Right lobe of liver (tissue), 6 donors: ENCODE data around the gene GPR45. TPM values are rescaled to one million over a fixed set of nuclear protein-coding genes. Genes with fewer than 3 reads are reported as not detected.

ENCODE experiments used
- ATAC-seq, 4 donors: fragments of 200-7000 bp; cut with Tn5 transposase; one replicate each; pipeline ENCODE4 v1.9.1; 2020; ENCODE audit warnings: mild to moderate bottlenecking in 4 of 4, moderate library complexity in 4 of 4
- DNase-seq, 3 donors: peaks; one replicate each; pipeline ENCODE4 v3.0.0-alpha.2; 2020
- H3K27ac ChIP-seq, 3 donors: fragments of 200-600 bp; one replicate each; pipeline ENCODE4 v1.8.0; 2022
- H3K27me3 ChIP-seq, 2 donors: fragments of 200-600 bp; one replicate each; pipeline ENCODE4 v1.8.0; 2022
- H3K36me3 ChIP-seq, 4 donors: fragments of 200-600 bp; sonication (generic) in 1 of 4; one replicate each; pipeline versions ENCODE4 v1.5.1 to v1.8.0; 2017 to 2022; ENCODE audit warnings: control low read depth in 1 of 4
- H3K4me1 ChIP-seq, 4 donors: fragments of 200-600 bp; sonication (generic) in 1 of 4; one replicate each; pipeline versions ENCODE4 v1.5.1 to v1.8.0; 2017 to 2022; ENCODE audit warnings: control low read depth in 1 of 4
- H3K4me3 ChIP-seq, 3 donors: fragments of 200-600 bp; one replicate each; pipeline ENCODE4 v1.8.0; 2022
- H3K9me3 ChIP-seq, 4 donors: fragments of 200-600 bp; sonication (generic) in 1 of 4; one replicate each; pipeline versions ENCODE4 v1.5.1 to v1.8.0; 2017 to 2022; ENCODE audit warnings: control low read depth in 1 of 4
- CTCF ChIP-seq, 4 donors: fragments of 200-600 bp in 3 of 4; fragments of 450-650 bp in 1 of 4; IDR thresholded peaks; one replicate each; pipeline versions ENCODE4 v1.5.1 to v1.8.0; 2016 to 2022; ENCODE audit warnings: antibody characterized with exemption in 4 of 4, mild to moderate bottlenecking in 2 of 4
- POLR2A ChIP-seq: fragments of 450-650 bp; IDR thresholded peaks from one replicate; pipeline ENCODE4 v1.6.1; 2017; ENCODE audit warnings: antibody characterized with exemption, mild to moderate bottlenecking
- WGBS: methylation state at CpG from one replicate; pipeline ENCODE4 v1.1.6; 2018; ENCODE audit warnings: low coverage, low lambda C conversion rate; ENCODE audit not compliant: insufficient coverage; ENCODE audit errors: missing lambda C conversion rate; 5-methylcytosine and 5-hydroxymethylcytosine counted together
- intact Hi-C, 2 donors: fragments of 100-400 bp; cut with DNase I; formaldehyde crosslinking; loops; one replicate each; pipeline versions ENCODE4 v1.11.2 to v1.14.1; 2022
- total RNA-seq, 6 experiments: library from RNA; depleted of rRNA in 2 of 6; stranded (reverse); fragments of >200 nt in 2 of 6; fragmentation: NEBNext Ultra II Directional in 3 of 6; extraction: Animal tissue kit (Norgen Biotek cat#: 25700) in 3 of 6; gene quantifications; one replicate each; pipeline versions ENCODE4 v1.1.0 to v1.2.4, GENCODE V29; 2016 to 2023
- donor health status: DM: no; HTN: yes; CAD: no.
- donor health status: DM: no; HTN: no; CAD: no.
- donor health status: DM: no; HTN: no; CAD: no.
- donor health status: DM: no; HTN: yes; CAD: no.
- donor health status: DM: no; HTN: yes; CAD: no.

The GPR45 gene
- total RNA-seq, 6 experiments from 2014 or later, result not detected

- TF ChIP-seq CTCF (IDR thresholded peaks at IDR 0.05) (no peak), POLR2A (no peak)
- Histone ChIP-seq H3K27me3 (no peaks in the 10 kb centered on the region), H3K36me3 (peaks cover 0 to 72% (median 7%) of the 10 kb centered on the region in 4 donors), H3K4me1 (no peaks in the 10 kb centered on the region), H3K27ac (no peak overlapping the region), H3K9me3 (no peaks in the 10 kb centered on the region), H3K4me3 (no peak overlapping the region)
- DNase-seq (no peak), ATAC-seq (no peak)
- intact Hi-C loops, result no loop called here
- 74% methylated on average over 3 of the region's 9 CpGs for WGBS
Observed at GRCh38 chr2:105272176-105272575, 30.6 kb downstream of the GPR45 start.

GRCh38 chr2:105274046-105274445, 32.5 kb downstream of the GPR45 start:
- TF ChIP-seq POLR2A (no peak), CTCF (IDR thresholded peaks at IDR 0.05) (no peak)
- no peaks in the 10 kb centered on the region for H3K4me1 ChIP-seq
- H3K9me3 ChIP-seq, result no peaks in the 10 kb centered on the region
- no peak overlapping the region for H3K4me3 ChIP-seq
- peak in 1 of 3 donors; percentile 33 for DNase-seq
- ATAC-seq, result peak; percentile 59 to 92 (median 84)
- H3K27me3 ChIP-seq, result no peaks in the 10 kb centered on the region
- H3K36me3 ChIP-seq, result peaks cover 0 to 60% (median 6%) of the 10 kb centered on the region in 4 donors
- no peak overlapping the region for H3K27ac ChIP-seq
- 83% methylated on average over 3 of the region's 4 CpGs for WGBS
- intact Hi-C loops, result no loop called here

- Histone ChIP-seq H3K4me1 (no peaks in the 10 kb centered on the region), H3K9me3 (no peaks in the 10 kb centered on the region), H3K36me3 (peaks cover 0 to 50% (median 12%) of the 10 kb centered on the region in 4 donors), H3K27me3 (no peaks in the 10 kb centered on the region), H3K4me3 (no peak overlapping the region), H3K27ac (no peak overlapping the region)
- intact Hi-C loops, result no loop called here
- no peak for DNase-seq
- no peak for ATAC-seq
- 47% methylated on average over 5 of the region's 5 CpGs for WGBS
- no peak for TF ChIP-seq CTCF (IDR thresholded peaks at IDR 0.05)
- no peak for TF ChIP-seq POLR2A
Observed at GRCh38 chr2:105278654-105279053, 37.1 kb downstream of the GPR45 start.

- Histone ChIP-seq H3K27me3 (no peaks in the 10 kb centered on the region), H3K4me1 (no peaks in the 10 kb centered on the region), H3K4me3 (no peak overlapping the region), H3K36me3 (peaks cover 0 to 52% (median 12%) of the 10 kb centered on the region in 4 donors), H3K27ac (no peak overlapping the region), H3K9me3 (no peaks in the 10 kb centered on the region)
- no peak for TF ChIP-seq CTCF (IDR thresholded peaks at IDR 0.05)
- no peak for TF ChIP-seq POLR2A
- WGBS, result 100% methylated on average over 1 of the region's 1 CpG
- intact Hi-C loops, result no loop called here
- DNase-seq, result no peak
- ATAC-seq, result no peak
Observed at GRCh38 chr2:105279126-105279525, 37.6 kb downstream of the GPR45 start.

GRCh38 chr2:105280281-105280680, 38.7 kb downstream of the GPR45 start:
- Histone ChIP-seq H3K9me3 (no peaks in the 10 kb centered on the region), H3K4me1 (no peaks in the 10 kb centered on the region), H3K27ac (no peak overlapping the region), H3K4me3 (no peak overlapping the region), H3K36me3 (peaks cover 0 to 51% (median 11%) of the 10 kb centered on the region in 4 donors), H3K27me3 (no peaks in the 10 kb centered on the region)
- intact Hi-C loops, result no loop called here
- TF ChIP-seq CTCF (IDR thresholded peaks at IDR 0.05) (no peak), POLR2A (no peak)
- ATAC-seq (no peak), DNase-seq (no peak)
- whole genome bisulfite sequencing, result 63% methylated on average over 4 of the region's 10 CpGs
